Testis (tissue), 2 donors: ENCODE measurements around the gene THRAP3.

Experiments
- POLR2A ChIP-seq: fragments of 450-650 bp; IDR thresholded peaks from one replicate; pipeline ENCODE4 v1.6.1; 2017; ENCODE audit warnings: antibody characterized with exemption, mild to moderate bottlenecking, moderate library complexity
- TF ChIP-seq, protein P1 (sequence below), 3 experiments: fragments of 450-650 bp in 2 of 3; fragments of 200-600 bp in 1 of 3; sonication (generic) in 1 of 3; IDR thresholded peaks; one replicate each; pipeline ENCODE4 v1.5.1; 2016 to 2019; ENCODE audit warnings: antibody characterized with exemption in 3 of 3, mild to moderate bottlenecking in 2 of 3, moderate library complexity in 1 of 3

DNA sequence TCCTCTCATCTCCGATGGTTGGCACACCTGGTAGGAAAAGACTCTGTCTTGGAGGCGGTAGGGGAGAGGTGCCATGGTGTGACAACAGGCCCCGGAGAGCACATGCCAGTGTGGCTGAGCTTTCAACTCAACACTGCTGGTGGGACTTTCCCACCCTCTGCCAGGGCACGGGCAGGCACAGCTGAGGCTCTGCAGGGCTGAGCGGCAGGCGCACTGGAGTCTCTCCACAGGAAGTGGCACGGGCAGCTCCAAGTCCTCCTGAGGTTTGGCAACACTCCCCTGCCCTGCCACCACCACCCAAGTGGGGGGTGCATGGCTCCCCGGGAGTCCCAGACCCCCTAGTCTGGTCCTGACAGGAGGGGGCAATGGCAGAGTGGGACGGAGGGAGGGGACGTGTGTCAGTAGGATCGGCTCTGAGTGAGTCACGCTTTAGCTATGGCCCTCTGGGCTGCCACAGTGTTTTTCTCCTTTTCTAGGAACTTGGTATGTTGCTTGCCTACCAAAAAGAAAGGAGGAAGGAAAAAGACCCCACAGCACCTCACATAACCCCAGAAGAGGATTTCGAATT, 126.5 kb downstream of the THRAP3 start:
- TF ChIP-seq POLR2A, result no peak
- TF ChIP-seq, protein P1, sequence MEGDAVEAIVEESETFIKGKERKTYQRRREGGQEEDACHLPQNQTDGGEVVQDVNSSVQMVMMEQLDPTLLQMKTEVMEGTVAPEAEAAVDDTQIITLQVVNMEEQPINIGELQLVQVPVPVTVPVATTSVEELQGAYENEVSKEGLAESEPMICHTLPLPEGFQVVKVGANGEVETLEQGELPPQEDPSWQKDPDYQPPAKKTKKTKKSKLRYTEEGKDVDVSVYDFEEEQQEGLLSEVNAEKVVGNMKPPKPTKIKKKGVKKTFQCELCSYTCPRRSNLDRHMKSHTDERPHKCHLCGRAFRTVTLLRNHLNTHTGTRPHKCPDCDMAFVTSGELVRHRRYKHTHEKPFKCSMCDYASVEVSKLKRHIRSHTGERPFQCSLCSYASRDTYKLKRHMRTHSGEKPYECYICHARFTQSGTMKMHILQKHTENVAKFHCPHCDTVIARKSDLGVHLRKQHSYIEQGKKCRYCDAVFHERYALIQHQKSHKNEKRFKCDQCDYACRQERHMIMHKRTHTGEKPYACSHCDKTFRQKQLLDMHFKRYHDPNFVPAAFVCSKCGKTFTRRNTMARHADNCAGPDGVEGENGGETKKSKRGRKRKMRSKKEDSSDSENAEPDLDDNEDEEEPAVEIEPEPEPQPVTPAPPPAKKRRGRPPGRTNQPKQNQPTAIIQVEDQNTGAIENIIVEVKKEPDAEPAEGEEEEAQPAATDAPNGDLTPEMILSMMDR (IDR thresholded peaks at IDR 0.05), result no peak
